DND-41 (cell line): Measurements from ENCODE around the gene HAUS5.

Experiments used
- ATAC-seq: fragments of 200-7000 bp; cut with Tn5 transposase; 3 replicates; pipeline ENCODE4 v1.9.1; 2021; ENCODE audit warnings: low read depth; ENCODE audit not compliant: insufficient read depth
- DNase-seq: peaks from one replicate; pipeline ENCODE4 v3.0.0-alpha.2; 2020
- H2AFZ ChIP-seq: 2 replicates; pipeline ENCODE4 v1.6.0; 2012; ENCODE audit warnings: low read depth, low read length
- H3K27ac ChIP-seq: 2 replicates; pipeline ENCODE4 v1.5.1; 2012; ENCODE audit warnings: low read length, inconsistent platforms
- H3K27me3 ChIP-seq: fragments of 200-600 bp; sonication (generic); 2 replicates; pipeline ENCODE4 v1.6.0; 2012; ENCODE audit warnings: low read length, mild to moderate bottlenecking, inconsistent platforms; ENCODE audit not compliant: insufficient read depth, poor library complexity
- H3K36me3 ChIP-seq: 2 replicates; pipeline ENCODE4 v1.5.1; 2012; ENCODE audit warnings: low read length, inconsistent platforms; ENCODE audit not compliant: insufficient read depth
- H3K4me1 ChIP-seq: 2 replicates; pipeline ENCODE4 v1.5.1; 2012; ENCODE audit warnings: mild to moderate bottlenecking, low read length; ENCODE audit not compliant: insufficient read depth
- H3K4me2 ChIP-seq: 2 replicates; pipeline ENCODE4 v1.6.0; 2012; ENCODE audit warnings: mild to moderate bottlenecking, moderate library complexity, low read length, inconsistent platforms; ENCODE audit not compliant: insufficient read depth
- H3K4me3 ChIP-seq, 2 experiments: fragments of 200-600 bp in 1 of 2; shearing (Covaris generic) in 1 of 2; 2 replicates each; pipeline ENCODE4 v1.5.1; 2012 to 2016; ENCODE audit warnings: inconsistent platforms in 2 of 2, low read length in 2 of 2, mild to moderate bottlenecking in 2 of 2, low read depth in 1 of 2, moderate library complexity in 1 of 2
- H3K79me2 ChIP-seq: 2 replicates; pipeline ENCODE4 v1.6.0; 2012; ENCODE audit warnings: low read length, inconsistent platforms; ENCODE audit not compliant: insufficient read depth
- H3K9ac ChIP-seq: 2 replicates; pipeline ENCODE4 v1.6.0; 2012; ENCODE audit warnings: low read depth, mild to moderate bottlenecking, inconsistent platforms, low read length, moderate library complexity
- H3K9me3 ChIP-seq: 2 replicates; pipeline ENCODE4 v1.5.1; 2012; ENCODE audit warnings: low read length, moderate library complexity, mild to moderate bottlenecking, inconsistent platforms; ENCODE audit not compliant: insufficient read depth, severe bottlenecking
- H4K20me1 ChIP-seq: 2 replicates; pipeline ENCODE4 v1.6.0; 2012; ENCODE audit warnings: low read length; ENCODE audit not compliant: insufficient read depth
- CTCF ChIP-seq: IDR thresholded peaks from 2 replicates; pipeline ENCODE4 v1.5.1; 2012; ENCODE audit warnings: borderline replicate concordance, low read length, moderate library complexity, mild to moderate bottlenecking; ENCODE audit not compliant: poor library complexity, severe bottlenecking; ENCODE audit errors: extremely low read depth
- EZH2 ChIP-seq: IDR thresholded peaks from 3 replicates; pipeline ENCODE4 v1.6.1; 2012; ENCODE audit warnings: borderline replicate concordance, low read depth, mild to moderate bottlenecking, moderate library complexity, low read length, inconsistent platforms; ENCODE audit not compliant: severe bottlenecking

The HAUS5 gene

GRCh38 chr19:35655600-35655999 is 43.1 kb downstream of the HAUS5 start:
- TF ChIP-seq EZH2 (no peak), CTCF (no peak)
- Histone ChIP-seq H4K20me1 (peaks cover 4% of the 10 kb centered on the region; the same call in 1 of the 2 replicates), H3K4me3 (no peak overlapping the region), H3K4me2 (no peak overlapping the region), H2AFZ (no peak overlapping the region), H3K27ac (no peak overlapping the region), H3K36me3 (peaks cover 70% of the 10 kb centered on the region), H3K9ac (no peak overlapping the region), H3K4me1 (peaks cover 7% of the 10 kb centered on the region; the same call in 1 of the 2 replicates), H3K27me3 (no peaks in the 10 kb centered on the region), H3K79me2 (peaks cover 15% of the 10 kb centered on the region), H3K9me3 (no peaks in the 10 kb centered on the region)
- DNase-seq (no peak), ATAC-seq (no peak)

GRCh38 chr19:35656700-35657099 is 44.2 kb downstream of the HAUS5 start:
- Histone ChIP-seq H3K36me3 (peaks cover 64% of the 10 kb centered on the region), H4K20me1 (peaks cover 4% of the 10 kb centered on the region; the same call in 1 of the 2 replicates)
- no peak for ATAC-seq

GRCh38 chr19:35657904-35658700 is 45.6 kb downstream of the HAUS5 start:
- ATAC-seq (peak; percentile 60; the same call in 1 of the 3 replicates), DNase-seq (no peak)
- H3K36me3 ChIP-seq = peaks cover 60% of the 10 kb centered on the region

More at GRCh38 chr19:35656700-35657099, 44.2 kb downstream of the HAUS5 start:
- Histone ChIP-seq H2AFZ (no peak overlapping the region), H3K4me2 (no peak overlapping the region), H3K4me1 (no peaks in the 10 kb centered on the region), H3K27ac (no peak overlapping the region), H3K27me3 (no peaks in the 10 kb centered on the region), H3K4me3 (no peak overlapping the region), H3K79me2 (peaks cover 6% of the 10 kb centered on the region; the same call in 1 of the 2 replicates), H3K9me3 (no peaks in the 10 kb centered on the region), H3K9ac (no peak overlapping the region)
- TF ChIP-seq EZH2 = no peak
- TF ChIP-seq CTCF = no peak
- no peak for DNase-seq

More at GRCh38 chr19:35657904-35658700, 45.6 kb downstream of the HAUS5 start:
- no peak overlapping the region for H3K4me3 ChIP-seq
- peaks cover 4% of the 10 kb centered on the region; the same call in 1 of the 2 replicates for H3K79me2 ChIP-seq
- no peak overlapping the region for H3K9ac ChIP-seq
- H3K4me2 ChIP-seq = no peak overlapping the region
- H3K27ac ChIP-seq = no peak overlapping the region
- peaks cover 4% of the 10 kb centered on the region; the same call in 1 of the 2 replicates for H4K20me1 ChIP-seq
- no peak overlapping the region for H2AFZ ChIP-seq
- H3K9me3 ChIP-seq = no peaks in the 10 kb centered on the region
- no peaks in the 10 kb centered on the region for H3K27me3 ChIP-seq
- no peaks in the 10 kb centered on the region for H3K4me1 ChIP-seq
- TF ChIP-seq EZH2 (no peak), CTCF (no peak)
